UCSD-AML1 (cell line): ENCODE measurements around the gene SEC14L2.

Source experiments
- DNase-seq: peaks from one replicate; lab custom pipeline; 2025; ENCODE audit not compliant: unreplicated experiment; lab: John Stamatoyannopoulos, UW

The SEC14L2 gene

DNA sequence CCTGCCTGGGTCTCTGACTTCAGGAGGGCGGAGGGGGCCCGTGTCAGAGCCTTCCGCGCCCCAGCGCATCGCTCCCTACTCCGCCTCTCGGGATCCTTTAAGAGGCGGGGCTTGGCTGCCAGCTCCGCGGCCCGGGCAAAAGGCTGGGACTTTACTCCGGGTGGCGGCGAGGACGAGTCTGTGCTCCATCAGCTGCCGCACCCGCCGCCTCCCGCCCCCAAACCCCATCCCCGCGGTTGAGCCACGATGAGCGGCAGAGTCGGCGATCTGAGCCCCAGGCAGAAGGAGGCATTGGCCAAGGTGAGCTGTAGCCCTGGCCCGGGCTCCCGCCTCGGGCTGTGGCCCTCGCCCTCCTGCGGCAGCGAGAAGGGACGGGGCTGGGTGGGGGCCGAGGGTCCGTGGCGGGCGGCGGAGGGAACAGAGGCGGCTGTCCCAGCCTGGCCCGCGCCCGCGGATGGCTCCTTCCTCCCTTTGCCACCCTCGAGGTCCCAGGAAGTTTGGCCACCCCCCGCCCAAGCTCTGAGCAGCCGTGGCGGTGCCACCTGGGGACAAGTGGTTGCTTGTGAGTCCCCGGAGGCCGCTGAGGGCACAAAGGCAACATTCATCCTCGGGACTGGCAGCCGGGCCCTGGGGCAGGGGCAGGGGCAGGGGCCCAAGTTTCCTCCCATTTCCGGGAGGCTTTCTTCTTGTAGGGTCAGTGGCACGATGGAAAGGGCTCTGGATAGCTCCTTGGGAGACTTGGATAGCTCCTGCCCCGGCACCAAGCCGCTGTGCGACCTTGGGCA, at the start of gene SEC14L2:
Gene SEC14L2, plus strand, starts transcription at position 148 of the 785 bp plus-strand sequence. Its CDS starts 99 bp downstream, at position 247.
- peak; percentile 43 for DNase-seq

- DNase-seq, result no peak
These were observed 49.4 kb upstream of the SEC14L2 start for GRCh38 chr22:30347255-30347892.

DNA sequence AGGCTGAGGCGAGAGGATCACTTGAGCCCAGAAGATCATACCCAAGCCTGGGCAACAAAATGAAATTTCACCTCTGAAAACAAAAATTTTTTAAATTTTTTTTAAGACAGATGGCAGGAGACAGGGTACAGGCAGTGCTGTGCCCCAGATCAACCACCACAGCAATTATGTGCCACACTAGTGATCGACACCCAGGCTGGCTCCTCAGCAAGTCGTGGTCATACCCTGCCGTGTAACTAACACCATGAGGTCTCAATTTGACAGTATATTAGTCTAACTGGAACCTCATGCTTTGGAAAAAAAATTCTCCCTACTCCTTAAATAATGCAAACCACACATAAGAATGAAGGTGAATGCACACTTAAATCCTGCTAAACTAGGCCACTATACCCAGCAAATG, 48.4 kb upstream of the SEC14L2 start:
- DNase-seq, result no peak

- no peak for DNase-seq
These were observed 48.0 kb upstream of the SEC14L2 start for GRCh38 chr22:30348809-30349208.

- DNase-seq, result no peak
These were observed 45.6 kb upstream of the SEC14L2 start for GRCh38 chr22:30351226-30351625.

DNA sequence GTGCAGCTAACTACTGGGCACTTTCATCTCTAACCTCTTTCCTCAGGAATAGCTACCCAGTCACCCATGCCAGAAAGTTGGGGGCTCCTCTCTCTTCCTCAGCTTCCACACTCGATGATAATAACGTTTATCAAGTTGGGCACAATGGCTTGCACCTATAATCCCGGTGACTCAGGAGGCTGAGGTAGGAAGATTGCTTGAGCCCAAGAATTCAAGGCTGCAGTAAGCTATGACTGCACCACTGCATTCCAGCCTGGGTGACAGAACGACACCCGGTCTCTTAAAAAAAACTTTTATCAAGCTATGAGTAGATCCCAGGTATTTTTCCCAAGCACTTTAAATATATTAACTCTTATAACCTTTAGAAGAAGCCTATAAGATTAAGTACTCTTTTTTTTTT, 42.2 kb upstream of the SEC14L2 start:
- DNase-seq, result no peak

DNA sequence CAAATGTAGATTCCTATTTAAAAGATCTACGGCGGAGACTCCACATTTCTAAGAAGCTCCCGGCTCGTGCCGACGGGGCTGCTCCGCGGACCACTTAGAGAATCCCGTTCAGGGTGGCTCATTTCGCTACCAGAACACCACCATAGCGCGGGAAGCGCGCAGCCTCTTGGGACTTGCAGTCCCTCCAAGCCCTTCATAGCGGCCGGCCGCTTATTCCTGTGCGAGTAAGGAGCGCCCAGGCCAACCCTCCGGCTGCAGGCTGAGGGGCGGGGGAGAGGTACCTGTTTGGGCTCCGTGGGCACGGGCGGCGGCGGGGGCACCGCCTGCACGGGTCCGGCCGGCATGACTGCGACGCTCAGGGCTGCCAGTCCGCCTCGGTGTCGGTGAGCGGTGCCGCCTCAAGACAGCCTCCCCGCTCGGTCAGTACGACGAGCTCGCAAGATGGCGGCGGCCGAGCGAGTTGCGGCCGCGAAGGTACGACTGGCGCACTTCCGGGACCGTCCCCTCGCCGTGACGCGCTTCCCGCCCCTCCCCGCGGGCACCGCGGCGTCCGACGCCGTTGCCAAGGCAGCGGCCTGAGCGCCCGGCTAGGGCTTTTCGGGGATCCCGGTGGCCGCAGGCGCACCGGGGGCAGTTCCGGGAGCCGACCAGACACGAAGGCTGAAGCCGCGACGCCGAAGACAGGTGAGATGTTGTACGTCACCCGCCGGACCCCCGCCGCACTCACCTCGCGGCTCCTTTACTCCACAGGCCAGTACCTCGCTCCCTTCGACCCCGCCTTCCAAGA, 40.2 kb upstream of the SEC14L2 start, which contains the start of the genes CCDC157 and SF3A1:
Gene CCDC157, plus strand, starts transcription at position 559 of the 787 bp plus-strand sequence. CDS start 8,994 bp downstream, outside the sequence.
Gene SF3A1, minus strand, starts transcription at position 446 of the 787 bp plus-strand sequence. Its CDS starts 102 bp downstream, at position 344.
- peak; percentile 92 for DNase-seq

DNA sequence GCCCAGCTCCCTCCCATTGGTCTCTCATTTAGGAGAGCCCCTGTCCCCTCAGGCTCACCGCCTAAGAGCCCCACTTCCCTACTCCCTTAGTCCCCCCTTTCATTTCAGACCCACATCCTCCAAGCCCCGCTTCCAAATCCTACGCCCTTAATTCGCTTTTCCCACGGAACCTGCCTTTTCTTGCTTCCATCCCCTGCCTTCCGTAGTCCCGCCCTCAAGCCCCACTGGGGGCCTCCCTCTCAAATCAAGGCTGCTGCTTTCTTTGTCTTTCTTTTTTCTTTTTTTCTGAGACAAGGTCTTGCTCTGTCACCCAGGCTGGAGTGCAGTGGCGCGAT, 39.6 kb upstream of the SEC14L2 start:
- DNase-seq, result no peak

- no peak for DNase-seq
These were observed 39.1 kb upstream of the SEC14L2 start for GRCh38 chr22:30357650-30358215.

- no peak for DNase-seq
These were observed 38.3 kb upstream of the SEC14L2 start for GRCh38 chr22:30358541-30358940.

DNA sequence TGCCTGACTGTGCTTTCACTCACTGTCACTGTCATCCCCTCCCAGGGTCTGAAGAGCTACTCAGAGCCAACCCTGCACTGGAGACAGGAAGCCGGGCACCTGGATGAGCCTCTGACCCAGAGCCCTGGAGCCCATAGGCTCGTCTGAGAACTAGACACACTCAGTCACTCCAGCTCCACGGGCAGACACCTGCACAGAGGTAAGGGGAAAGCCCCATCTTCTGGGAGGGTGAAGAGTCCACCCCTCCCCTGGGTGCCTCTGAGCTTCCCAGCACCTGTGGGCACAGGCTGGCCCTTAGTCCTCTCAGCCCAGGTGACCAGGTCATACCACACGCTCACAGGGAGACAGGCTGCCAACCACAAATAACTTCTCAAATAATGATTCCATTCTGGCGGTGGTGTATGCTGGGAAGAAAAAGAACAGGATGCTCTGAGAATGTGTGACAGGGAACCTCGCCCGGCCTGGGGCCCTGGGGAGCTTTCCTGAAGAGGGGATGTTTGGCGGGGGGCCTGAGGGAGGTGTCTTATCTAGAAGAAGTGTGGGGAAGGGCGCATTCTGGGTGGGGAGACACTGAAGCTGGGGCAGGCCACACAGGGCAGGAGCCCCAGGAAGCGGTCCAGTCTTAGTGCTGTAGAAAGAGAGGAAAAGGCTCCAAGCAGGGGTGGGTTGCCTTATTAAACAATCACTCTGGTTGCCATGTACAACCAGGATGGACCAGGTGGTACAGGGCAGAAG, 34.7 kb upstream of the SEC14L2 start:
- DNase-seq, result no peak

DNA sequence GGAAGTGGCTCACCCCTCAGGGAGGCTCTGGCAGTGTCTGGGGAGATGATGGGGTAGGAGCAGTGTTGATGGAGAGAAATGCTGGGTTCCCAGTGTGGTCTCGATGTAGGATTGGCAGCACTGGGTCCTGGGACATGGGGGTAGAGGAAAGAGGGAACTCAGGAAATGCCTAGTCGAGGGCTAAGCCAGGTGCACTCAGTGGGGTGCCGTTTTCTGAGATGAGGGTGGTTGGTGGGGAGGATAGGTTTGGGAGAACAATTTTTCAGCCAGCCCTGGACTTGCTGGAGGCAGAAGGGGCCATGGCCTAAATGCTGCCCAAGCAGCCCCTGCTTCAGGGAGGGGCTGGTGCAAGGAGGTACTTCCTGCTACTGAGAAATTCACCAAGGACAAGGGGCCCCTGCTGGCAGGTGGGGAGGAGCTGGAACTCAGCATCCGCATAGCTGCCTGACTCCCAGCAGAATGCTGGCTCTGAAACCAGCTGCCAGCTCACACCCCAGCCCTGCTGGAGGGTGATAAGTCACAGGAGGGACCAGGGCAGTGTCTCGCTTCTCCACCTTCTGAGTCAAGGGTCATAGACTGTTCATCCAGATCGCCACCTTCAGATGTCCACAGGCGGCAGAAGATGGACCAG, 34.1 kb upstream of the SEC14L2 start:
- no peak for DNase-seq

DNA sequence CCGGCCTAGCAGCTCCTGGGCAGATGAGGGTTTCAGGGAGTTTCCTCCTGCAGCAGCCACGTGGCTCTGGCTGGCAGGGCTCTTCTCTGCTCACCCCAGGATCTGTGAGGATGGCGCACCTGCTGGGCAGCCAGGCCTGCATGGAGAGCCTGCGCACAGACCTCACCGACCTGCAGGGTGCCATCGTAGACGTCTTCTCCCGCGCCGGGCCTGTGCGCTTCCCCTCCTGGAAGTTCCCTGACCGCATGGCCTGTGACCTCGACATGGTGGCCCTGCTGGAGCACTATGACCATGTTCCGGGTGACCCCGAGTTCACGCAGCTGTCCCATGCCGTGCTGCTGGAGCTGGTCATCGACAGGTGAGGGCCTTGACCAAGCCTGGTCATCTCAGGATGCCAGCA, 30.9 kb upstream of the SEC14L2 start:
- no peak for DNase-seq

DNA sequence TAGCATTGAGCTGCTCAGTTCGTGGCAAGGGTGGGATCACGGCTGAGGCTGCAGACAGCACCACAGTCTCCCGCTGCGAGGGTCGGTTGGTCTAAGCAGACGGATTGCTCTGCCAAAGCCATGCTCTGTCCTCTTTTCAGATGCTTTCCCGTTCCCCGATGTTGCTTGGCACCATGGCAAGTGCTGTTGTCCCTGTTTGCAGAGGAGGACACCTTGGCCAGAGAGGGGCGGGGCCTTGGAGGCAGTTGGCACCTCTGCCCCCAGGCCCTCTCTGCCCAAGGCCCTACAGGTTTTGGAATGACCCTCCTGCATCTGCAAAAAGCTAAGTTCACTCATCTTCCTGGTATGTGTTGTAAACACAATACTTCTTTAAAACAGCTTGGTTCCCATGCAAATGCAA, 28.4 kb upstream of the SEC14L2 start:
- no peak for DNase-seq

DNA sequence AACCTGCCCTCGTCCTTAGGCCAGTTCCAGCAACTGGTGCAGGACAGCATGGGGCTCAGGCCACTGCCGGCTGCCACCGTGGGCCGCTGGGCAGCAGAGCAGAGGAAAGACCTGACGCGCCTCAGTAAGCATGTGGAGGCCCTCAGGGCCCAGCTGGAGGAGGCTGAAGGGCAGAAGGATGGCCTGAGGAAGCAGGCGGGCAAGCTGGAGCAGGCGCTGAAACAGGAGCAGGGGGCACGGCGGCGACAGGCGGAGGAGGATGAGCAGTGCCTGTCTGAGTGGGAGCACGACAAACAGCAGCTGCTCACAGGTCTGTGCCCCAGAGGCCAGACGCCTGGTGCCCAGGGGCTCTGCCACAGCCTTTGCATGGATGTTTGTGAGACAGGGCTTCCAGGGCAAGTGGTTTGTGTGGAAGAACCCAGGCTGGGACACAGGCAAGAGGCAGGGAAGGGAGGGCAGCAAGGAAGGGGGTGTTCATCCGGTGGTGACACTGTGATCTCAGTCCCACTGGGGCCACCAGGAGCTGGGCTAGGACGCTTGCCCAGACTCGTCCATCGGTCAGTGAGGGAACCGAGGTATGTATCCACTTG, 26.1 kb upstream of the SEC14L2 start:
- DNase-seq, result no peak

DNA sequence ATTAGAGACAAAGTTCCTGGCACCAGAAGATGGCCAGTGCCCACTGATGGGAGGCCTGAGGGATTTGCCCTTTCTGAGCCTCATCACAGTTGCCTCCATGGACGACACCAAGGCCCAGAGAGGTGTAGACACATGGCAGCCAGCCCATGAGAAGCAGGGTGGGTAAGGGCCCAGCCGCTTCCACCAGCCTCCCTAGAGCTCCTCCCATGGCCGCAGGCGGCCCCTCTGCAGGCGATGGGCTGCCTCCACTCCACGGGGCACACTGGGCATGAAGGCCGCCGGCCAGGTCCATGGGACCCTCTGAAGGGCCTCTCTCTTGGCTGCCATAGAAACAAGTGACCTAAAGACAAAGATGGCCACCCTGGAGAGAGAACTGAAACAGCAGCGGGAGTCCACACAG, 25.5 kb upstream of the SEC14L2 start:
- DNase-seq, result no peak

DNA sequence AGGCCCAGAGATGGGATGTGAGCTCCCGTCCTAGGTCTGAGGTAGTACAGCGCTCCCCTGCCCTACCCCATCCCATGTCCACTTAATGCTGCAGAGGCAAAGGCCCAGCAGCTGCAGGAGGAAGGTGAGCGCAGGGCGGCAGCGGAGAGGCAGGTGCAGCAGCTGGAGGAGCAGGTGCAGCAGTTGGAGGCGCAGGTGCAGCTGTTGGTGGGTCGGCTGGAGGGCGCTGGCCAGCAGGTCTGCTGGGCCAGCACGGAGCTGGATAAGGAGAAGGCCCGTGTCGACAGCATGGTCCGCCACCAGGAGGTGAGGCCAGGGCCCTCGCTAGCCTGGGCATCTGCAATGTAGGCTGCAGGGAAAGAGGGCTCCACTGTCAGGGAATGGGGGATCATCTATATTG, 24.8 kb upstream of the SEC14L2 start:
- no peak for DNase-seq

GRCh38 chr22:30372915-30373314, 23.9 kb upstream of the SEC14L2 start:
- DNase-seq, result peak; percentile 38

GRCh38 chr22:30373331-30374325, 23.2 kb upstream of the SEC14L2 start:
- DNase-seq, result no peak
